22Rv1 (cell line): ENCODE data around the gene HTR2A.

Experiments
- ZFX ChIP-seq: fragments of 450-650 bp; IDR thresholded peaks from 2 replicates; pipeline ENCODE4 v1.6.1; 2017; ENCODE audit warnings: antibody characterized with exemption, borderline replicate concordance
- TF ChIP-seq, protein P1 (sequence below): fragments of 450-650 bp; IDR thresholded peaks from 2 replicates; pipeline ENCODE4 v1.5.1; 2017; ENCODE audit warnings: mild to moderate bottlenecking

GRCh38 chr13:46905249-46905648 lies 8.4 kb upstream of the HTR2A start:
- TF ChIP-seq, protein P1, sequence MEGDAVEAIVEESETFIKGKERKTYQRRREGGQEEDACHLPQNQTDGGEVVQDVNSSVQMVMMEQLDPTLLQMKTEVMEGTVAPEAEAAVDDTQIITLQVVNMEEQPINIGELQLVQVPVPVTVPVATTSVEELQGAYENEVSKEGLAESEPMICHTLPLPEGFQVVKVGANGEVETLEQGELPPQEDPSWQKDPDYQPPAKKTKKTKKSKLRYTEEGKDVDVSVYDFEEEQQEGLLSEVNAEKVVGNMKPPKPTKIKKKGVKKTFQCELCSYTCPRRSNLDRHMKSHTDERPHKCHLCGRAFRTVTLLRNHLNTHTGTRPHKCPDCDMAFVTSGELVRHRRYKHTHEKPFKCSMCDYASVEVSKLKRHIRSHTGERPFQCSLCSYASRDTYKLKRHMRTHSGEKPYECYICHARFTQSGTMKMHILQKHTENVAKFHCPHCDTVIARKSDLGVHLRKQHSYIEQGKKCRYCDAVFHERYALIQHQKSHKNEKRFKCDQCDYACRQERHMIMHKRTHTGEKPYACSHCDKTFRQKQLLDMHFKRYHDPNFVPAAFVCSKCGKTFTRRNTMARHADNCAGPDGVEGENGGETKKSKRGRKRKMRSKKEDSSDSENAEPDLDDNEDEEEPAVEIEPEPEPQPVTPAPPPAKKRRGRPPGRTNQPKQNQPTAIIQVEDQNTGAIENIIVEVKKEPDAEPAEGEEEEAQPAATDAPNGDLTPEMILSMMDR: no peak
- TF ChIP-seq ZFX: no peak
